ENCODE results near the gene STIM2.
"Not testable (repeated sequence)": the region's sequence is repeated elsewhere in the genome, so short reads cannot be mapped to it uniquely, and the experiment has no call there.

Gene STIM2

GRCh38 chr4:26891867-26892266 is 31.2 kb downstream of the STIM2 start:
- DNase-seq (ENCODE audit: low read depth in 2 of 2): no peak
- H3K4me3 ChIP-seq (replicated peaks in 1 of 2; ENCODE audit: low read depth in 2 of 2, low read length in 2 of 2): no peak overlapping the region
- TF ChIP-seq CTCF (IDR thresholded peaks at IDR 0.05; ENCODE audit: low read depth, low read length): no peak

GRCh38 chr4:26892480-26893150 is 32.0 kb downstream of the STIM2 start:
- H3K4me3 ChIP-seq (replicated peaks in 1 of 2; ENCODE audit: low read depth in 2 of 2, low read length in 2 of 2): no peak overlapping the region
- no peak for DNase-seq (ENCODE audit: low read depth in 2 of 2)
- no peak for TF ChIP-seq CTCF (IDR thresholded peaks at IDR 0.05; ENCODE audit: low read depth, low read length)

- no peak for DNase-seq (ENCODE audit: low read depth in 2 of 2)
- no peak overlapping the region for H3K4me3 ChIP-seq (replicated peaks in 1 of 2; ENCODE audit: low read depth in 2 of 2, low read length in 2 of 2)
- no peak for TF ChIP-seq CTCF (IDR thresholded peaks at IDR 0.05; ENCODE audit: low read depth, low read length)
These were observed 32.9 kb downstream of the STIM2 start for GRCh38 chr4:26893491-26893890.

GRCh38 chr4:26894881-26895280 is 34.2 kb downstream of the STIM2 start:
- not testable (repeated sequence) for H3K4me3 ChIP-seq (replicated peaks in 1 of 2; ENCODE audit: low read depth in 2 of 2, low read length in 2 of 2); DNase-seq (ENCODE audit: low read depth in 2 of 2)

- DNase-seq (ENCODE audit: low read depth in 2 of 2): peak; percentile 31 to 55
- TF ChIP-seq CTCF (IDR thresholded peaks at IDR 0.05; ENCODE audit: low read depth, low read length): no peak
These were observed 36.0 kb downstream of the STIM2 start for GRCh38 chr4:26896636-26897035.

GRCh38 chr4:26899991-26900390 is 39.4 kb downstream of the STIM2 start:
- TF ChIP-seq CTCF (IDR thresholded peaks at IDR 0.05; ENCODE audit: low read depth, low read length): no peak
- no peak overlapping the region for H3K4me3 ChIP-seq (replicated peaks in 1 of 2; ENCODE audit: low read depth in 2 of 2, low read length in 2 of 2)
- no peak for DNase-seq (ENCODE audit: low read depth in 2 of 2)

More at GRCh38 chr4:26896636-26897035, 36.0 kb downstream of the STIM2 start:
- no peak overlapping the region for H3K4me3 ChIP-seq (replicated peaks in 1 of 2; ENCODE audit: low read depth in 2 of 2, low read length in 2 of 2)

GRCh38 chr4:26900765-26901164 is 40.1 kb downstream of the STIM2 start:
- no peak for DNase-seq (ENCODE audit: low read depth in 2 of 2)
- TF ChIP-seq CTCF (IDR thresholded peaks at IDR 0.05; ENCODE audit: low read depth, low read length): no peak
- no peak overlapping the region for H3K4me3 ChIP-seq (replicated peaks in 1 of 2; ENCODE audit: low read depth in 2 of 2, low read length in 2 of 2)

Measured in cardiac fibroblast (primary cell).